Stomach (tissue), 9 donors: ENCODE results near the gene JAG2. TPM values are rescaled to one million over a fixed set of nuclear protein-coding genes. Genes with fewer than 3 reads are reported as not detected.
A peak's percentile ranks its signal among the peaks of the same experiment; 100 is the strongest.

Experiments
- DNase-seq, 2 donors: peaks; one replicate each; pipeline versions ENCODE4 v3.0.0 to v3.0.0-alpha.2; 2013 to 2019
- H3K27ac ChIP-seq, 5 donors: fragments of 200-600 bp in 4 of 5; sonication (generic) in 4 of 5; one replicate each; pipeline ENCODE4 v1.5.1; 2013 to 2019; ENCODE audit warnings: mild to moderate bottlenecking in 1 of 5, moderate library complexity in 1 of 5
- H3K27me3 ChIP-seq, 3 donors: fragments of 200-600 bp; sonication (generic); one replicate each; pipeline ENCODE4 v1.5.1; 2017 to 2019; ENCODE audit warnings: mixed run types in 1 of 3
- H3K36me3 ChIP-seq, 4 donors: fragments of 200-600 bp; sonication (generic); 1 replicate in 3 of 4; 2 replicates in 1 of 4; pipeline ENCODE4 v1.5.1; 2016 to 2019
- H3K4me1 ChIP-seq, 4 donors: fragments of 200-600 bp; sonication (generic); one replicate each; pipeline ENCODE4 v1.5.1; 2016 to 2019
- H3K4me3 ChIP-seq, 4 donors: fragments of 200-600 bp; sonication (generic) in 3 of 4; one replicate each; pipeline ENCODE4 v1.5.1; 2016 to 2019; ENCODE audit warnings: mild to moderate bottlenecking in 1 of 4
- H3K9me3 ChIP-seq, 4 donors: fragments of 200-600 bp; sonication (generic); one replicate each; pipeline ENCODE4 v1.5.1; 2016 to 2019
- EP300 ChIP-seq: sonication (generic); formaldehyde crosslinking; IDR thresholded peaks from one replicate; pipeline ENCODE4 v1.6.1; 2017; ENCODE audit warnings: antibody characterized with exemption
- POLR2A ChIP-seq, 4 donors: fragments of 450-650 bp; IDR thresholded peaks; one replicate each; pipeline ENCODE4 v1.6.1; 2016; ENCODE audit warnings: antibody characterized with exemption in 4 of 4, control low read depth in 2 of 4, mild to moderate bottlenecking in 1 of 4, moderate library complexity in 1 of 4
- POLR2AphosphoS5 ChIP-seq, 3 donors: sonication (generic); formaldehyde crosslinking; IDR thresholded peaks; one replicate each; pipeline ENCODE4 v1.6.1; 2016; ENCODE audit warnings: antibody characterized with exemption in 3 of 3
- WGBS, 5 donors: extraction: QIAGEN DNeasy Blood & Tissue Kit in 3 of 5; methylation state at CpG; one replicate each; pipeline versions ENCODE4 v1.1.5 to v1.1.7; 2013 to 2018; 5-methylcytosine and 5-hydroxymethylcytosine counted together
- intact Hi-C: fragments of 100-400 bp; cut with DNase I; formaldehyde crosslinking; loops from one replicate; pipeline ENCODE4 v1.15.1; 2023; ENCODE audit warnings: low total_unique reads
- polyA plus RNA-seq, 3 donors: library from polyadenylated mRNA; stranded (reverse); fragments of 200-250 nt; gene quantifications; one replicate each; pipeline ENCODE4 v1.2.3, GENCODE V29; 2013
- total RNA-seq, 5 donors: library from RNA; depleted of rRNA; stranded (reverse); fragments of >200 nt; gene quantifications; one replicate each; pipeline versions ENCODE4 v1.1.0 to v1.2.3, GENCODE V29; 2014 to 2016
- TF ChIP-seq, protein P1 (sequence below), 7 experiments: fragments of 450-650 bp in 4 of 7; fragments of 200-600 bp in 3 of 7; sonication (generic) in 3 of 7; IDR thresholded peaks; one replicate each; pipeline ENCODE4 v1.5.1; 2016 to 2019; ENCODE audit warnings: antibody characterized with exemption in 7 of 7, control low read depth in 2 of 7, mild to moderate bottlenecking in 1 of 7
- donor health status: healthy with polysubstance abuse.
- donor health status: Bipolar disorder and iron deficiency.
- donor health status: healthy.

JAG2 gene
- total and polyA plus RNA-seq, 8 donors: 6.0 to 117 (median 15.6) TPM

DNA sequence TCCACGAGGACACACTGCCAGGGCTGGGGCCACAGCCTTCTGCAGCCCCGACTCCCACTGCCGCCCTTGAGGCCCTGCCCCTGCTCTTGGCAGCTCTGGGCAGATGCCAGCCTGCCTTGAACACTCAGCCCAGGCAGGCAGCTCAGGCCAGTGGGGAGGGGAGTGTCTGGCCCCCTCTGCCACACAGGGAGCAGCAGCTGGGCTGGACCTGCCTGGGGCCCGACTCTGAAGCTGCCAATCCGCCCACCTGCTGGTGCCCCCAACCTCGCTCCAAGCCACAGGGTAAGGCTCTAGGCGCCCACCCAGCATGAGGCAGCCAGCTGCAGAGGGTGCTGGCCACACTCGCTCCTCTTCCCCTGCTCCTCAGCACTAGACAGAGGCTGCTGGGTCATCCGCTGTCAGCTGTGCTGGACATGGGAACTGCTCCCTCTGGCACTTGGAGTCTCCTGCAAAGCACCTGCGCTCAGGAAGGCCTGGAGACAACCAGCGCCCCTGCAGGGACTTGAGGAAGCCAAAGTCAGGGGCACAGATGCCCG, 37.2 kb upstream of the JAG2 start:
- peak; percentile 49 to 66 for DNase-seq
- intact Hi-C loops: loop anchor here (10.0 kb wide), 1 partner anchor 79 kb away; no protein-coding TSS in a partner anchor
- Histone ChIP-seq H3K27ac (peak overlapping the region in 2 of 5 donors; percentile 20 to 29), H3K36me3 (peaks cover 13 to 22% (median 20%) of the 10 kb centered on the region in 4 donors), H3K4me3 (no peak overlapping the region), H3K27me3 (peaks cover 0 to 25% (median 10%) of the 10 kb centered on the region in 3 donors), H3K9me3 (no peaks in the 10 kb centered on the region), H3K4me1 (peaks cover 31 to 63% (median 55%) of the 10 kb centered on the region in 4 donors)
- TF ChIP-seq EP300 (no peak), POLR2A (IDR thresholded peaks at IDR 0.05) (no peak), POLR2AphosphoS5 (IDR thresholded peaks at IDR 0.05) (no peak)
- TF ChIP-seq, protein P1, sequence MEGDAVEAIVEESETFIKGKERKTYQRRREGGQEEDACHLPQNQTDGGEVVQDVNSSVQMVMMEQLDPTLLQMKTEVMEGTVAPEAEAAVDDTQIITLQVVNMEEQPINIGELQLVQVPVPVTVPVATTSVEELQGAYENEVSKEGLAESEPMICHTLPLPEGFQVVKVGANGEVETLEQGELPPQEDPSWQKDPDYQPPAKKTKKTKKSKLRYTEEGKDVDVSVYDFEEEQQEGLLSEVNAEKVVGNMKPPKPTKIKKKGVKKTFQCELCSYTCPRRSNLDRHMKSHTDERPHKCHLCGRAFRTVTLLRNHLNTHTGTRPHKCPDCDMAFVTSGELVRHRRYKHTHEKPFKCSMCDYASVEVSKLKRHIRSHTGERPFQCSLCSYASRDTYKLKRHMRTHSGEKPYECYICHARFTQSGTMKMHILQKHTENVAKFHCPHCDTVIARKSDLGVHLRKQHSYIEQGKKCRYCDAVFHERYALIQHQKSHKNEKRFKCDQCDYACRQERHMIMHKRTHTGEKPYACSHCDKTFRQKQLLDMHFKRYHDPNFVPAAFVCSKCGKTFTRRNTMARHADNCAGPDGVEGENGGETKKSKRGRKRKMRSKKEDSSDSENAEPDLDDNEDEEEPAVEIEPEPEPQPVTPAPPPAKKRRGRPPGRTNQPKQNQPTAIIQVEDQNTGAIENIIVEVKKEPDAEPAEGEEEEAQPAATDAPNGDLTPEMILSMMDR (IDR thresholded peaks at IDR 0.05): no peak
- 28 to 46% (median 35%) methylated on average over 5 to 12 of the region's 12 CpGs for WGBS, 5 donors

DNA sequence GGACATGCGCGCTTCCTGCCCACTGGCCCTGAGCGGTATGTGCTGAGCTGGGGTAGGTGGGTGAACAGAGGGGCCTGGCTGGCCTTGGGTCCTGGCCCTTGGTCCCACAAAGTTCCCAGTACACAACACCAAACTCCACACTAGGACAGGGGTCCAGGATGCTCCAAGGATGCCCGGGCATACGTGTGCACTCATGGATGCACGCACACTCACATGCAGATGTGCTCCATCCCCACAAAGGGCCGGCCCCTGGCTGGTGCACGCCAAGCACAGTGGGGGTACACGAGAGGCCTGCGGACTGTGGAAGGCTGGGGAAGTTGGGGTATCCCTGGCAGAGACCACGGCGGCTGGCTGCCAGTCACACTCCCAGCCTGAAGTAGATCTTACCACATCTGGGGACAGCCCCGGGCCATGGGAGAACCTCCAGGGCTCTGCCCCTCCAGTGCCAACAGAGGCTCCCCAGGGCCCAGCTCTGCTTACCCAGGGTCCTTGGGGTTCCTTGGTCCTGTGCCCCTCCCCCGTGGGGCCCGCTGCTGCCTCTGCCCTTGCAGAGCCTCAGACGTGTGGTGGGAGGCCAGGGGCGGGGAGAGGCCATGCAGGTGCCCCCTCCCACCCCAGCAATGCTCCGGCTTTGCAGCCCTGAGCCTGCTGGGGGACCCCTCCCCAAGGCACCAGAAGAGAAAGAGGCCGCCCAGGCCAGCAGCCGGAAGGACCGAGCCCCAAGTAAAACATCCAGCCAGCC, 36.5 kb upstream of the JAG2 start:
- Histone ChIP-seq H3K27me3 (peaks cover 2 to 31% (median 15%) of the 10 kb centered on the region in 3 donors), H3K36me3 (peaks cover 6 to 15% (median 13%) of the 10 kb centered on the region in 4 donors), H3K27ac (peak overlapping the region in 2 of 5 donors; percentile 20 to 29), H3K4me3 (no peak overlapping the region), H3K9me3 (no peaks in the 10 kb centered on the region), H3K4me1 (peaks cover 31 to 63% (median 55%) of the 10 kb centered on the region in 4 donors)
- DNase-seq: no peak
- TF ChIP-seq, protein P1 (IDR thresholded peaks at IDR 0.05): peak in 1 of 7 experiments; percentile 5
- TF ChIP-seq POLR2A (IDR thresholded peaks at IDR 0.05): no peak
- 37 to 48% (median 40%) methylated on average over 5 to 21 of the region's 21 CpGs for WGBS, 5 donors
- intact Hi-C loops: loop anchor here (5.0 to 10.0 kb wide), 2 partner anchors 80 to 147 kb away; no protein-coding TSS in a partner anchor

DNA sequence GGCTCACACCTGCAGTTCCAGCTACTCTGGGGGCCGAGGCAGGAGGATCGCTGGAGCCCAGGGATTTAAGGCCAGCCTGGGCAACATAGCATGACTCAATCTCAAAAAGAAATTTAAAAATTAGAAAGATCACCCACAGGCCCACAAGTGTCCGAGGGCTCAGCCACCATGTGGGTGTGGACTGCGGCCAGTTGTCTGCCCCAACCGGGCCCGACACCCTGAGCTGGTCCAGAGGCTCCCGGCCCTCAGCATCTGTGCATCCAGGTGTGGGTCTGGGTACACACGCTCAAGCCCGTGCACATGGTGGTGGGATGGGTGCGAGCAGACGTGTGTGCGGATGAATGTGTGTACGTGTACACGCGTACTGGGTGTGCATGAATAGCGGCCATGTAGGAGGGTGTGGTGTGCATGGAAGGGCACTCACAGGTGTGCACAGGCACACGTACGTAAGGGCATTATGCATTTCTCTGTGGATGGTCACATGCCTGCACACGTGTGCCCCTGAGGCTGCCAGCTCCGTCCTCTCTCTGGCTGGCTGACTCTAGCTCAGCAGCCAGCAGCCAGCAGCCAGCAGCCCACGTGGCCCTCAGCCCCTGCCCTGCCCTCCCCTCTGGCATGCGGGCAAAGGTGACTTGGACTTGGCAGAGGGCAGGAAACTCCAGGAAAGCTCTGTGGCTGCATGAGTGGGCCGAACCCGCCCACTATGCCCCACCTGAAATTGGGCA, 35.8 kb upstream of the JAG2 start:
- Histone ChIP-seq H3K4me3 (no peak overlapping the region), H3K27me3 (peaks cover 4 to 39% (median 21%) of the 10 kb centered on the region in 3 donors), H3K27ac (peak overlapping the region in 1 of 5 donors; percentile 29), H3K4me1 (peaks cover 31 to 63% (median 55%) of the 10 kb centered on the region in 4 donors), H3K9me3 (no peaks in the 10 kb centered on the region), H3K36me3 (peaks cover 0 to 8% (median 6%) of the 10 kb centered on the region in 4 donors)
- 30 to 59% (median 42%) methylated on average over 16 to 24 of the region's 24 CpGs for WGBS, 5 donors
- DNase-seq: peak; percentile 62 to 84
- TF ChIP-seq EP300 (no peak), POLR2AphosphoS5 (IDR thresholded peaks at IDR 0.05) (peak in 2 of 3 donors; percentile 19 to 41)
- intact Hi-C loops: loop anchor here (5.0 to 10.0 kb wide), 2 partner anchors 80 to 148 kb away; no protein-coding TSS in a partner anchor

DNA sequence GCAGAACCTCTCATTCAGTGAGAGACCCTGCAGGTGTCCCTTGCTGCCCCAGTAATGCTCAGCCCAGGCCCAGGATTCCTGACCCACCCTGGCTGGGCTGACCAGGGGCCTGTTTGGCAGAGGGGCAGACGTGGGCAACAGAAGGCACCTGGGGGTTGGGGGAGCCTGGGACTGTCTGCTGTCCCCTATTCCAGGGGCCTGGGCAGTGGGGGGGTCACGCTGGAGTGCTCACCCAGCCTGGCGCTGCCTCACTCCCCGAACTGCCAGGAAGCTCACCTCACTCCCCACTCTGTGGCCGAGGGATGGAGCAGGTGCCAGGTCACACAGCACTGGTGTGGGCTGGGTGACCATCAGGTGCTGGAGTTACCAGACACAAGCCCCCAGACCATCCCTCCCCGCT, 35.1 kb upstream of the JAG2 start:
- Histone ChIP-seq H3K36me3 (peaks cover 0 to 1% (median under 1%) of the 10 kb centered on the region in 4 donors), H3K27me3 (peaks cover 4 to 45% (median 28%) of the 10 kb centered on the region in 3 donors), H3K4me1 (peaks cover 31 to 63% (median 56%) of the 10 kb centered on the region in 4 donors), H3K27ac (no peak overlapping the region), H3K9me3 (no peaks in the 10 kb centered on the region), H3K4me3 (no peak overlapping the region)
- intact Hi-C loops: loop anchor here (5.0 to 10.0 kb wide), 2 partner anchors 81 to 149 kb away; no protein-coding TSS in a partner anchor
- WGBS, 5 donors: 22 to 81% (median 72%) methylated on average over 1 to 6 of the region's 6 CpGs
- DNase-seq: no peak
- TF ChIP-seq EP300: no peak
- TF ChIP-seq POLR2AphosphoS5 (IDR thresholded peaks at IDR 0.05): no peak
- TF ChIP-seq, protein P1 (IDR thresholded peaks at IDR 0.05): no peak
- TF ChIP-seq POLR2A (IDR thresholded peaks at IDR 0.05): no peak
